ENCODE results near the gene NR1I3.

- TF ChIP-seq, protein P1, sequence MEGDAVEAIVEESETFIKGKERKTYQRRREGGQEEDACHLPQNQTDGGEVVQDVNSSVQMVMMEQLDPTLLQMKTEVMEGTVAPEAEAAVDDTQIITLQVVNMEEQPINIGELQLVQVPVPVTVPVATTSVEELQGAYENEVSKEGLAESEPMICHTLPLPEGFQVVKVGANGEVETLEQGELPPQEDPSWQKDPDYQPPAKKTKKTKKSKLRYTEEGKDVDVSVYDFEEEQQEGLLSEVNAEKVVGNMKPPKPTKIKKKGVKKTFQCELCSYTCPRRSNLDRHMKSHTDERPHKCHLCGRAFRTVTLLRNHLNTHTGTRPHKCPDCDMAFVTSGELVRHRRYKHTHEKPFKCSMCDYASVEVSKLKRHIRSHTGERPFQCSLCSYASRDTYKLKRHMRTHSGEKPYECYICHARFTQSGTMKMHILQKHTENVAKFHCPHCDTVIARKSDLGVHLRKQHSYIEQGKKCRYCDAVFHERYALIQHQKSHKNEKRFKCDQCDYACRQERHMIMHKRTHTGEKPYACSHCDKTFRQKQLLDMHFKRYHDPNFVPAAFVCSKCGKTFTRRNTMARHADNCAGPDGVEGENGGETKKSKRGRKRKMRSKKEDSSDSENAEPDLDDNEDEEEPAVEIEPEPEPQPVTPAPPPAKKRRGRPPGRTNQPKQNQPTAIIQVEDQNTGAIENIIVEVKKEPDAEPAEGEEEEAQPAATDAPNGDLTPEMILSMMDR (conservative IDR thresholded peaks at IDR 0.05; ENCODE audit: low read length), result no peak
- TF ChIP-seq EZH2phosphoT487 (IDR thresholded peaks at IDR 0.05; ENCODE audit: borderline replicate concordance, low read depth, low read length), result no peak
Observed at GRCh38 chr1:161196111-161196510, 41.9 kb downstream of the NR1I3 start.
